ENCODE data around the gene MYO5A. TPM values are rescaled to one million over a fixed set of nuclear protein-coding genes. Genes with fewer than 3 reads are reported as not detected.
A peak's percentile ranks its signal among the peaks of the same experiment; 100 is the strongest.

MYO5A gene
- polyA plus RNA-seq, 1 donor (not counting 4 experiments of a cell fraction or from before 2014, with no cell fraction given): 53.8 TPM

DNA sequence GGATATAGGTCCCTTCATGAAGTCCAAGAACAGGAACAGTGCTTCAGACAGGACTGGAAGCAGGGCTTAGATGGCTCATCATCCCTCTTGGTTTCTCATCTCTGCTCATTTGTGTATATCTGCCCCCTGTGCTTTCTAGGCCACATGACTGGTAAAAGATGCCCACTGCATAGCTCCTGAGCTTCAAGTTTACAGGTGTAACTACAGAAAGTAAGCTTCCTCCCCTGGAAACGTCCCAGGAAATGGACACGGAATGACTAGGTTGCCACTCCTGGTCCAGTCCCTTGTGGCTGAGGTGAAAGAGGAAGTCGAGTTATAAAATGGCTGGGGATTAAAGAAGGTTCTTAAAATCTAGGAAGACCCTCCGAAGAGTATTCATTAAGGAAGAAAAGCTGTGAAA, 32.5 kb downstream of the MYO5A start:
- peak overlapping the region; percentile 74 for H3K27ac ChIP-seq (ENCODE audit: control insufficient read depth, insufficient read depth, low read length)
- no peaks in the 10 kb centered on the region for H3K36me3 ChIP-seq (ENCODE audit: control insufficient read depth in 2 of 2, extremely low read depth in 1 of 2, insufficient read depth in 2 of 2, low read length in 2 of 2)
- DNase-seq (ENCODE audit: low read depth, low spot score) (no peak), FAIRE-seq (no peak)
- H3K9me3 ChIP-seq (ENCODE audit: control insufficient read depth, low read depth, low read length): no peaks in the 10 kb centered on the region
- H4K20me1 ChIP-seq (ENCODE audit: control insufficient read depth, extremely low read depth, insufficient read depth, low read length): peaks cover 7% of the 10 kb centered on the region
- dilution Hi-C loops (cut with MboI; ENCODE audit: extremely low pct_ligation_motif_present, low sequenced_read_pairs): no loop called here
- TF ChIP-seq EZH2 (IDR thresholded peaks at IDR 0.05; ENCODE audit: low read length) (no peak), CTCF (optimal IDR thresholded peaks at IDR 0.05 in 1 of 3, IDR thresholded peaks at IDR 0.05 in 1 of 3, conservative IDR thresholded peaks at IDR 0.05 in 1 of 3; ENCODE audit: extremely low read depth in 1 of 3, insufficient read depth in 2 of 3, low read length in 3 of 3) (no peak)
- no peak overlapping the region for H3K4me3 ChIP-seq (ENCODE audit: control insufficient read depth in 2 of 3, extremely low read depth in 1 of 3, insufficient read depth in 2 of 3, low read depth in 1 of 3, low read length in 3 of 3)
- H3K27me3 ChIP-seq (ENCODE audit: control insufficient read depth, extremely low read depth, insufficient read depth, low read length): no peaks in the 10 kb centered on the region
- H3K4me2 ChIP-seq (ENCODE audit: control insufficient read depth, extremely low read depth, insufficient read depth, low read depth, low read length): peak overlapping the region; percentile 70
- H3K9ac ChIP-seq (ENCODE audit: control insufficient read depth, extremely low read depth, insufficient read depth, low read length): no peak overlapping the region
- H3K9me1 ChIP-seq (ENCODE audit: control insufficient read depth, extremely low read depth, insufficient read depth, low read length): no peaks in the 10 kb centered on the region
- no peak overlapping the region for H2AFZ ChIP-seq (ENCODE audit: control insufficient read depth, low read length)
- H3K4me1 ChIP-seq (ENCODE audit: control insufficient read depth, extremely low read depth, insufficient read depth, low read length): peaks cover 39% of the 10 kb centered on the region
- H3K79me2 ChIP-seq (ENCODE audit: control insufficient read depth, insufficient read depth, low read length): peaks cover 48% of the 10 kb centered on the region

DNA sequence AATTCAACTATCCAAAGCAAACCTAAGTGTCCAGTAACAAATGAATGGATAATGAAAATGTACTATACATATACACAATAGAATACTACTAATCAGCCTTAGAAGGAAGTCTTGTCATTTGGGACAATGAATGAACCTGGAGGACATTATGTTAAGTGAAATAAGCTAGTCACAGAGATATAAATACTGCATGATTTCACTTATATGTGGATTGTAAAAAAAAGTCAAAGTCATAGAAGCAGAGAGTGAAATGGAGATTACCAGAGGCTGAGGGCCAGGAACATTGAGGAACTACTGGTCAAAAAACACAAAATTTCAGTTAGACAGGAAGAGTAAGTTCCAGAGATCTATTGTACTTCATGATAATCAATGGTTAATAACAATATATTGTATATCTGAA, 33.6 kb downstream of the MYO5A start:
- no peak for DNase-seq (ENCODE audit: low read depth, low spot score)

More for the DNA sequence above, 33.6 kb downstream of the MYO5A start:
- no peak overlapping the region for H3K27ac ChIP-seq (ENCODE audit: control insufficient read depth, insufficient read depth, low read length)
- H3K4me2 ChIP-seq (ENCODE audit: control insufficient read depth, extremely low read depth, insufficient read depth, low read depth, low read length): no peak overlapping the region
- no peaks in the 10 kb centered on the region for H3K36me3 ChIP-seq (ENCODE audit: control insufficient read depth in 2 of 2, extremely low read depth in 1 of 2, insufficient read depth in 2 of 2, low read length in 2 of 2)
- H3K9me1 ChIP-seq (ENCODE audit: control insufficient read depth, extremely low read depth, insufficient read depth, low read length): no peaks in the 10 kb centered on the region
- no peak overlapping the region for H3K9ac ChIP-seq (ENCODE audit: control insufficient read depth, extremely low read depth, insufficient read depth, low read length)
- H3K4me3 ChIP-seq (ENCODE audit: control insufficient read depth in 2 of 3, extremely low read depth in 1 of 3, insufficient read depth in 2 of 3, low read depth in 1 of 3, low read length in 3 of 3): no peak overlapping the region
- H3K27me3 ChIP-seq (ENCODE audit: control insufficient read depth, extremely low read depth, insufficient read depth, low read length): no peaks in the 10 kb centered on the region
- H3K4me1 ChIP-seq (ENCODE audit: control insufficient read depth, extremely low read depth, insufficient read depth, low read length): peaks cover 41% of the 10 kb centered on the region
- H2AFZ ChIP-seq (ENCODE audit: control insufficient read depth, low read length): no peak overlapping the region
- dilution Hi-C loops (cut with MboI; ENCODE audit: extremely low pct_ligation_motif_present, low sequenced_read_pairs): no loop called here
- H3K79me2 ChIP-seq (ENCODE audit: control insufficient read depth, insufficient read depth, low read length): peaks cover 55% of the 10 kb centered on the region
- FAIRE-seq: no peak
- H3K9me3 ChIP-seq (ENCODE audit: control insufficient read depth, low read depth, low read length): no peaks in the 10 kb centered on the region
- H4K20me1 ChIP-seq (ENCODE audit: control insufficient read depth, extremely low read depth, insufficient read depth, low read length): peaks cover 7% of the 10 kb centered on the region
- TF ChIP-seq EZH2 (IDR thresholded peaks at IDR 0.05; ENCODE audit: low read length) (no peak), CTCF (optimal IDR thresholded peaks at IDR 0.05 in 1 of 3, IDR thresholded peaks at IDR 0.05 in 1 of 3, conservative IDR thresholded peaks at IDR 0.05 in 1 of 3; ENCODE audit: extremely low read depth in 1 of 3, insufficient read depth in 2 of 3, low read length in 3 of 3) (no peak)
